Stomach (tissue), 4 donors: ENCODE measurements around the gene PHF21B.

ENCODE experiments used
- CTCF ChIP-seq, 7 experiments: fragments of 450-650 bp in 4 of 7; fragments of 200-600 bp in 3 of 7; sonication (generic) in 3 of 7; IDR thresholded peaks; one replicate each; pipeline ENCODE4 v1.5.1; 2016 to 2019; ENCODE audit warnings: antibody characterized with exemption in 7 of 7, control low read depth in 2 of 7, mild to moderate bottlenecking in 1 of 7
- EP300 ChIP-seq: sonication (generic); formaldehyde crosslinking; IDR thresholded peaks from one replicate; pipeline ENCODE4 v1.6.1; 2017; ENCODE audit warnings: antibody characterized with exemption

GRCh38 chr22:44963832-44964721 is 45.7 kb downstream of the PHF21B start:
- TF ChIP-seq CTCF (IDR thresholded peaks at IDR 0.05) (no peak), EP300 (no peak)
